Measurements from ENCODE around the gene TEX30. TPM values are rescaled to one million over a fixed set of nuclear protein-coding genes. Genes with fewer than 3 reads are reported as not detected.

Gene TEX30
- total and polyA plus RNA-seq, 12 donors, result 3.9 to 12.4 (median 7.8) TPM

GRCh38 chr13:102815788-102816187 lies 42.2 kb upstream of the TEX30 start:
- Histone ChIP-seq H3K4me1 (peaks cover 0 to 32% (median 11%) of the 10 kb centered on the region in 9 donors), H3K36me3 (peaks cover 0 to 78% (median 11%) of the 10 kb centered on the region in 9 donors), H3K27ac (no peak overlapping the region), H3K27me3 (no peaks in the 10 kb centered on the region), H3K9me3 (peaks cover 0 to 14% (median 4%) of the 10 kb centered on the region in 11 donors), H3K4me3 (no peak overlapping the region)
- DNase-seq (no peak), ATAC-seq (no peak)
- 76 to 83% methylated on average over 5 of the region's 5 CpGs for WGBS, 2 donors
- TF ChIP-seq CTCF (IDR thresholded peaks at IDR 0.05), result no peak
- intact Hi-C loops (cut with DNase I), result no loop called here

- no peaks in the 10 kb centered on the region for H3K27me3 ChIP-seq
- no peak overlapping the region for H3K27ac ChIP-seq
- peaks cover 0 to 23% (median 4%) of the 10 kb centered on the region in 11 donors for H3K9me3 ChIP-seq
- no peak overlapping the region for H3K4me3 ChIP-seq
- WGBS, 2 donors, result 84 to 88% methylated on average over 6 of the region's 6 CpGs
- peaks cover 0 to 78% (median 11%) of the 10 kb centered on the region in 9 donors for H3K36me3 ChIP-seq
- H3K4me1 ChIP-seq, result peaks cover 0 to 32% (median 11%) of the 10 kb centered on the region in 9 donors
- DNase-seq (no peak), ATAC-seq (no peak)
- intact Hi-C loops (cut with DNase I), result no loop called here
- TF ChIP-seq CTCF (IDR thresholded peaks at IDR 0.05), result no peak
Observed at GRCh38 chr13:102814793-102815192, 41.2 kb upstream of the TEX30 start.

- ATAC-seq, result no peak
Observed at GRCh38 chr13:102814025-102814607, 40.5 kb upstream of the TEX30 start.

GRCh38 chr13:102812611-102813287 lies 39.2 kb upstream of the TEX30 start:
- Histone ChIP-seq H3K4me3 (no peak overlapping the region), H3K27me3 (no peaks in the 10 kb centered on the region), H3K27ac (no peak overlapping the region), H3K9me3 (peaks cover 0 to 24% (median 4%) of the 10 kb centered on the region in 11 donors), H3K4me1 (peaks cover 0 to 32% (median 19%) of the 10 kb centered on the region in 9 donors), H3K36me3 (peaks cover 0 to 78% (median 11%) of the 10 kb centered on the region in 9 donors)
- DNase-seq (no peak), ATAC-seq (no peak)
- no peak for TF ChIP-seq CTCF (IDR thresholded peaks at IDR 0.05)
- intact Hi-C loops (cut with DNase I), result no loop called here

More at GRCh38 chr13:102814025-102814607, 40.5 kb upstream of the TEX30 start:
- Histone ChIP-seq H3K27ac (no peak overlapping the region), H3K9me3 (peaks cover 0 to 24% (median 4%) of the 10 kb centered on the region in 11 donors), H3K4me1 (peaks cover 0 to 32% (median 11%) of the 10 kb centered on the region in 9 donors), H3K27me3 (no peaks in the 10 kb centered on the region), H3K4me3 (no peak overlapping the region), H3K36me3 (peaks cover 0 to 78% (median 11%) of the 10 kb centered on the region in 9 donors)
- WGBS, 2 donors, result 86 to 87% methylated on average over 7 of the region's 7 CpGs
- intact Hi-C loops (cut with DNase I), result no loop called here
- no peak for TF ChIP-seq CTCF (IDR thresholded peaks at IDR 0.05)
- DNase-seq, result no peak
